HepG2 (cell line): ENCODE data around the gene UNC13D. TPM values are rescaled to one million over a fixed set of nuclear protein-coding genes. Genes with fewer than 3 reads are reported as not detected.

Source experiments
- ESRRA ChIP-seq: sonication (generic); formaldehyde crosslinking; IDR thresholded peaks from 2 replicates; pipeline ENCODE4 v1.5.1; 2020; ENCODE audit warnings: mild to moderate bottlenecking, low read depth, missing genetic modification reagents
- ETV5 ChIP-seq: IDR thresholded peaks from 2 replicates; pipeline ENCODE4 v1.6.1; 2018; ENCODE audit warnings: missing biosample characterization, missing genetic modification reagents, inconsistent platforms, borderline replicate concordance
- LCORL ChIP-seq, 2 experiments: fragments of 450-650 bp in 1 of 2; sonication (generic) in 1 of 2; formaldehyde crosslinking in 1 of 2; IDR thresholded peaks; 2 replicates each; pipeline versions ENCODE4 v1.5.0 to v1.6.1; 2017 to 2020; ENCODE audit warnings: antibody characterized with exemption in 1 of 2, missing genetic modification reagents in 1 of 2
- RXRB ChIP-seq: IDR thresholded peaks from 2 replicates; pipeline ENCODE4 v1.6.1; 2016; ENCODE audit warnings: borderline replicate concordance, missing genetic modification reagents, missing compliant biosample characterization
- SOX13 ChIP-seq, 3 experiments: fragments of 450-650 bp in 1 of 3; sonication (generic) in 1 of 3; formaldehyde crosslinking in 1 of 3; IDR thresholded peaks in 2 of 3; conservative IDR thresholded peaks in 1 of 3; 2 replicates each; pipeline versions ENCODE4 v1.5.0 to v1.6.1; 2016 to 2020; ENCODE audit warnings: antibody characterized with exemption in 1 of 3, mild to moderate bottlenecking in 1 of 3, missing compliant biosample characterization in 1 of 3, missing genetic modification reagents in 1 of 3, moderate library complexity in 1 of 3
- TP53 ChIP-seq: sonication (generic); formaldehyde crosslinking; conservative IDR thresholded peaks from 2 replicates; pipeline ENCODE4 v1.4.0; 2020; ENCODE audit warnings: missing genetic modification reagents
- ZMYM2 ChIP-seq: sonication (generic); formaldehyde crosslinking; IDR thresholded peaks from 2 replicates; pipeline ENCODE4 v1.8.0; 2022; ENCODE audit warnings: mild to moderate bottlenecking, missing genetic modification reagents
- ZNF136 ChIP-seq: sonication (generic); formaldehyde crosslinking; IDR thresholded peaks from 2 replicates; pipeline ENCODE4 v1.8.1; 2022; ENCODE audit warnings: low read depth, mild to moderate bottlenecking, moderate library complexity, missing genetic modification reagents
- ZNF207 ChIP-seq: fragments of 450-650 bp; IDR thresholded peaks from 2 replicates; pipeline ENCODE4 v1.6.1; 2016; ENCODE audit warnings: antibody characterized with exemption, borderline replicate concordance
- ZNF572 ChIP-seq: sonication (generic); formaldehyde crosslinking; IDR thresholded peaks from 2 replicates; pipeline ENCODE4 v1.5.1; 2020; ENCODE audit warnings: mild to moderate bottlenecking, missing genetic modification reagents
- ZNF788 ChIP-seq: sonication (generic); formaldehyde crosslinking; IDR thresholded peaks from 2 replicates; pipeline ENCODE4 v1.5.0; 2020; ENCODE audit warnings: mild to moderate bottlenecking, missing genetic modification reagents, borderline replicate concordance
- polyA plus RNA-seq, 8 experiments: library from polyadenylated mRNA; depleted of rRNA in 3 of 8; stranded (reverse) in 7 of 8; unstranded in 1 of 8; fragments of >200 nt; fragmentation: Illumina TruSeq in 4 of 8; extraction: Trizol in 4 of 8; gene quantifications; 2 replicates each; pipeline versions ENCODE4 v1.2.1 to v1.2.3, GENCODE V29; 2011 to 2016; ENCODE audit warnings: low read depth in 4 of 8, missing spikeins in 1 of 8, mixed read lengths in 1 of 8; ENCODE audit not compliant: insufficient read depth in 1 of 8
- total RNA-seq, 5 experiments: library from RNA; depleted of rRNA; stranded (reverse); fragments of >200 nt; fragmentation: Illumina TruSeq; extraction: Trizol; gene quantifications; 2 replicates each; pipeline ENCODE4 v1.2.3, GENCODE V29; 2016; ENCODE audit warnings: low read depth in 1 of 5
- TF ChIP-seq, protein P1 (sequence below), 2 experiments: fragments of 450-650 bp in 1 of 2; sonication (generic) in 1 of 2; formaldehyde crosslinking in 1 of 2; IDR thresholded peaks; 2 replicates each; pipeline versions ENCODE4 v1.6.1 to v1.8.0; 2016 to 2022; ENCODE audit warnings: antibody characterized with exemption in 1 of 2, mild to moderate bottlenecking in 1 of 2, missing genetic modification reagents in 1 of 2

Gene UNC13D
- total and polyA plus RNA-seq, 2 of the 13 experiments (the other 11 are each of a cell fraction or from before 2014, with no cell fraction given): 29.7 to 42.7 TPM

DNA sequence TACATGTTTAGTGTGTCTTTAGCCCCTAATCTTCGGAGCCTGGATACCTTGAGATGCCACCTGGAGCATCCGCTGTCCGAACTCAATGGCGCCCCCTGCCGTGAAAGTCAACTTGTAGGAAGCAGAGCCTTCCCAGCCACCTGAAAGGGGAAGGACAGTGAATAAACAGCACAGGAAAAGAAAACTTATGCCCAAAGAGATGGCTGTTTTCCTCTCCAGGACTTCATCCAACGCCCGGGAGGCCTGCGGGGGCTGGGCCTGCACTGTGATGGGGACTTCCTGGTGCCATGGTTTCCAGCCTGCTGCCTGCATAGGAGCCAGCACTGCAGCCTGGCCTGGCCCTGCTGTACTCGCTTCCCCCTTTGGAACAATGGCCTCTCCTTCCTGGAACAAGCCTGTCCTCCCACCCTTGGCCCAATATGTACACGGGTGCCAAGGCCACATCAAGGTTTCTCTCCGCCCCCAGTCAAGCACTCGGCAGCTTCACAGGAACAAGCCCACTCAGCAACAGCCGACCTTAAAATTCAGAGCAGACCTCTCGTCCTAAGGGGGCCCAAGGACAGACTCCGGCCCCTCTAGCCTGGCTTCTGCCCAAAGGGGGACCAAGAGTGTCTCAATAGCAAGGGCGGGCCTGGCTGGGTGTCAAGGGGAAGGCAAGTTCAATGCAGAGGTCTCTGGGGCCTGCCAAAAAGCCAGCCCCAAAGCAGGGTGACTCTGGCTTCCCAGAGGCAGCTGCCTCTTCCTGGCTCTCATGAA is 4.5 kb upstream of the UNC13D start (continued):
- peak; percentile 57; the same call in 1 of the 2 replicates for TF ChIP-seq ETV5 (CRISPR knock-in tag)
- no peak for TF ChIP-seq TP53 (CRISPR knock-in tag)
- TF ChIP-seq LCORL (IDR thresholded peaks at IDR 0.05): no peak
- TF ChIP-seq LCORL (CRISPR knock-in tag; IDR thresholded peaks at IDR 0.05): peak; percentile 76
- TF ChIP-seq ZNF136 (CRISPR knock-in tag): no peak
- no peak for TF ChIP-seq ZNF207
- peak; percentile 27; the same call in 1 of the 2 replicates for TF ChIP-seq RXRB (CRISPR knock-in tag)
- TF ChIP-seq, protein P1, sequence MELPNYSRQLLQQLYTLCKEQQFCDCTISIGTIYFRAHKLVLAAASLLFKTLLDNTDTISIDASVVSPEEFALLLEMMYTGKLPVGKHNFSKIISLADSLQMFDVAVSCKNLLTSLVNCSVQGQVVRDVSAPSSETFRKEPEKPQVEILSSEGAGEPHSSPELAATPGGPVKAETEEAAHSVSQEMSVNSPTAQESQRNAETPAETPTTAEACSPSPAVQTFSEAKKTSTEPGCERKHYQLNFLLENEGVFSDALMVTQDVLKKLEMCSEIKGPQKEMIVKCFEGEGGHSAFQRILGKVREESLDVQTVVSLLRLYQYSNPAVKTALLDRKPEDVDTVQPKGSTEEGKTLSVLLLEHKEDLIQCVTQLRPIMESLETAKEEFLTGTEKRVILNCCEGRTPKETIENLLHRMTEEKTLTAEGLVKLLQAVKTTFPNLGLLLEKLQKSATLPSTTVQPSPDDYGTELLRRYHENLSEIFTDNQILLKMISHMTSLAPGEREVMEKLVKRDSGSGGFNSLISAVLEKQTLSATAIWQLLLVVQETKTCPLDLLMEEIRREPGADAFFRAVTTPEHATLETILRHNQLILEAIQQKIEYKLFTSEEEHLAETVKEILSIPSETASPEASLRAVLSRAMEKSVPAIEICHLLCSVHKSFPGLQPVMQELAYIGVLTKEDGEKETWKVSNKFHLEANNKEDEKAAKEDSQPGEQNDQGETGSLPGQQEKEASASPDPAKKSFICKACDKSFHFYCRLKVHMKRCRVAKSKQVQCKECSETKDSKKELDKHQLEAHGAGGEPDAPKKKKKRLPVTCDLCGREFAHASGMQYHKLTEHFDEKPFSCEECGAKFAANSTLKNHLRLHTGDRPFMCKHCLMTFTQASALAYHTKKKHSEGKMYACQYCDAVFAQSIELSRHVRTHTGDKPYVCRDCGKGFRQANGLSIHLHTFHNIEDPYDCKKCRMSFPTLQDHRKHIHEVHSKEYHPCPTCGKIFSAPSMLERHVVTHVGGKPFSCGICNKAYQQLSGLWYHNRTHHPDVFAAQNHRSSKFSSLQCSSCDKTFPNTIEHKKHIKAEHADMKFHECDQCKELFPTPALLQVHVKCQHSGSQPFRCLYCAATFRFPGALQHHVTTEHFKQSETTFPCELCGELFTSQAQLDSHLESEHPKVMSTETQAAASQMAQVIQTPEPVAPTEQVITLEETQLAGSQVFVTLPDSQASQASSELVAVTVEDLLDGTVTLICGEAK (IDR thresholded peaks at IDR 0.05): no peak
- TF ChIP-seq, protein P1 (CRISPR knock-in tag; IDR thresholded peaks at IDR 0.05): peak; percentile 2; the same call in 1 of the 2 replicates
- no peak; the same call in 1 of the 2 replicates for TF ChIP-seq ZNF788 (CRISPR knock-in tag)
- 0 out of 2 replicates have a peak, but pooled peaks have one; percentile 17 for TF ChIP-seq ZNF572 (CRISPR knock-in tag)
- 0 out of 2 replicates have a peak, but pooled peaks have one; percentile 18 for TF ChIP-seq SOX13 (IDR thresholded peaks at IDR 0.05)
- peak in 1 of 2 experiments; percentile 77; a peak in 2 of 4 replicates for TF ChIP-seq SOX13 (CRISPR knock-in tag; conservative IDR thresholded peaks at IDR 0.05 in 1 of 2, IDR thresholded peaks at IDR 0.05 in 1 of 2)
- TF ChIP-seq ZMYM2: no peak
- peak; percentile 9; the same call in 1 of the 2 replicates for TF ChIP-seq ESRRA (CRISPR knock-in tag)
